ENCODE measurements around the gene ACTR2. TPM values are rescaled to one million over a fixed set of nuclear protein-coding genes. Genes with fewer than 3 reads are reported as not detected.

The ACTR2 gene
- total and polyA plus RNA-seq, 9 of the 15 experiments (the other 6 are each of a cell fraction or from before 2014, with no cell fraction given), result 47.3 to 239 (median 108) TPM

DNA sequence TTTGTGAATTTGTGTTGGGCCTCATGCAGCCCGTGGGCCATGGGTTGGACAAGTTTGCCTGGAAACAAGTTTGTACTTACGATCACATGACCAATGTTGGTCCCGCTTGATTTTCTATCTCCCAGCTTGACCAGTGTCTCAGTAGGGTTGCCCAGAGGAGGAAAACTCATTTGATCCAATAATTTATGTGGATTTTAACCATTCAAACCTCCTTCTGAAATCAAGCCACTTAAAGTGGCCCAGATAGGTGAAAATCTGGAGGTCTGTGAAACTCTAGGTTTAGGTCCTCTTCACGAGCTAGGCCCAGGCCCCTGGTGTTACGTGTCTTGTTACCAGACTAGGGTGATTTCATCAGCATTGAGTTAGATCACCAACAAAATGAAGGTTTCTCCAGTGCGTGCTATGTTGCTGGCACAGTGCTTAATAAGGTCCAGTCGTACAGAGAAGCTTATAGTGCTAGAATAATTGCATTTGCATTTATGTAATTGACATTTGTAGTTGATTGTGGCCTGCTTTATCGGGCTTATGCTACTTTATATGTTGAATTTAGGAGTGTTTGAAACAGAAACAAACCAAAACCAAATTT is 4.4 kb downstream of the ACTR2 start (continued):
- TF ChIP-seq ASH1L (IDR thresholded peaks at IDR 0.05; ENCODE audit: borderline replicate concordance, low read depth, partially characterized antibody), result no peak
- TF ChIP-seq CTCFL (IDR thresholded peaks at IDR 0.05; ENCODE audit: borderline replicate concordance, insufficient read depth, low read depth, low read length, poor library complexity, severe bottlenecking), result no peak
- no peak for TF ChIP-seq NONO (IDR thresholded peaks at IDR 0.05; ENCODE audit: low read depth in 2 of 2, low read length in 1 of 2)
- 0 out of 2 replicates have a peak, but pooled peaks have one; percentile 11 for TF ChIP-seq JUN (IDR thresholded peaks at IDR 0.05; ENCODE audit: borderline replicate concordance, low read depth, low read length)
- no peak for TF ChIP-seq JUN (CRISPR knock-in tag; IDR thresholded peaks at IDR 0.05; ENCODE audit: borderline replicate concordance)
- TF ChIP-seq ZNF589 (CRISPR knock-in tag; IDR thresholded peaks at IDR 0.05; ENCODE audit: low read depth), result peak; percentile 91
- TF ChIP-seq TOE1 (IDR thresholded peaks at IDR 0.05; ENCODE audit: borderline replicate concordance), result peak; percentile 86
- TF ChIP-seq TOE1 (CRISPR knock-in tag; IDR thresholded peaks at IDR 0.05; ENCODE audit: borderline replicate concordance, low read depth), result no peak
- TF ChIP-seq ARID1B (IDR thresholded peaks at IDR 0.05), result no peak
- TF ChIP-seq GATA2 (CRISPR knock-in tag; IDR thresholded peaks at IDR 0.05), result no peak
- no peak for TF ChIP-seq ETV5 (CRISPR knock-in tag; IDR thresholded peaks at IDR 0.05; ENCODE audit: low read depth)
- TF ChIP-seq, protein P1, sequence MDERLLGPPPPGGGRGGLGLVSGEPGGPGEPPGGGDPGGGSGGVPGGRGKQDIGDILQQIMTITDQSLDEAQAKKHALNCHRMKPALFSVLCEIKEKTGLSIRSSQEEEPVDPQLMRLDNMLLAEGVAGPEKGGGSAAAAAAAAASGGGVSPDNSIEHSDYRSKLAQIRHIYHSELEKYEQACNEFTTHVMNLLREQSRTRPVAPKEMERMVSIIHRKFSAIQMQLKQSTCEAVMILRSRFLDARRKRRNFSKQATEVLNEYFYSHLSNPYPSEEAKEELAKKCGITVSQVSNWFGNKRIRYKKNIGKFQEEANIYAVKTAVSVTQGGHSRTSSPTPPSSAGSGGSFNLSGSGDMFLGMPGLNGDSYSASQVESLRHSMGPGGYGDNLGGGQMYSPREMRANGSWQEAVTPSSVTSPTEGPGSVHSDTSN (CRISPR knock-in tag; IDR thresholded peaks at IDR 0.05; ENCODE audit: low read depth), result no peak
- TF ChIP-seq, protein P1 (tag; conservative IDR thresholded peaks at IDR 0.05; ENCODE audit: low read depth), result no peak
- no peak for TF ChIP-seq HDAC6 (IDR thresholded peaks at IDR 0.05; ENCODE audit: low read depth, low read length)
- TF ChIP-seq, protein P2, sequence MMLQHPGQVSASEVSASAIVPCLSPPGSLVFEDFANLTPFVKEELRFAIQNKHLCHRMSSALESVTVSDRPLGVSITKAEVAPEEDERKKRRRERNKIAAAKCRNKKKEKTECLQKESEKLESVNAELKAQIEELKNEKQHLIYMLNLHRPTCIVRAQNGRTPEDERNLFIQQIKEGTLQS (IDR thresholded peaks at IDR 0.05), result peak; percentile 90
- TF ChIP-seq, protein P2 (CRISPR knock-in tag; conservative IDR thresholded peaks at IDR 0.05), result no peak
- TF ChIP-seq ZNF239 (CRISPR knock-in tag; IDR thresholded peaks at IDR 0.05), result no peak
- TF ChIP-seq ZNF431 (CRISPR knock-in tag; IDR thresholded peaks at IDR 0.05), result no peak
- TF ChIP-seq, protein P3, sequence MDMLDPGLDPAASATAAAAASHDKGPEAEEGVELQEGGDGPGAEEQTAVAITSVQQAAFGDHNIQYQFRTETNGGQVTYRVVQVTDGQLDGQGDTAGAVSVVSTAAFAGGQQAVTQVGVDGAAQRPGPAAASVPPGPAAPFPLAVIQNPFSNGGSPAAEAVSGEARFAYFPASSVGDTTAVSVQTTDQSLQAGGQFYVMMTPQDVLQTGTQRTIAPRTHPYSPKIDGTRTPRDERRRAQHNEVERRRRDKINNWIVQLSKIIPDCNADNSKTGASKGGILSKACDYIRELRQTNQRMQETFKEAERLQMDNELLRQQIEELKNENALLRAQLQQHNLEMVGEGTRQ (CRISPR knock-in tag; IDR thresholded peaks at IDR 0.05), result peak; percentile 74

All from K562 (cell line).